GM12878 (cell line): ENCODE data around the gene MESD. TPM values are rescaled to one million over a fixed set of nuclear protein-coding genes. Genes with fewer than 3 reads are reported as not detected.

Source experiments
- ATAC-seq: fragments of 200-7000 bp; cut with Tn5 transposase; 3 replicates; pipeline ENCODE4 v1.9.1; 2020; ENCODE audit warnings: mild to moderate bottlenecking, moderate library complexity
- BruUV-seq: library from RNA; stranded (reverse); fragments of 400-500 nt; replicated peaks from 2 replicates; lab custom pipeline; 2021; lab: Mats Ljungman, UMichigan
- CTCF ChIA-PET: fragments of 300-600 bp; sonication (Branson Sonifier 250); formaldehyde crosslinking; extraction: SDS; loops from one replicate; lab custom pipeline; 2021; ENCODE audit warnings: inconsistent platforms; lab: Yijun Ruan, JAX
- POLR2A ChIA-PET: fragments of 350-600 bp; formaldehyde crosslinking; extraction: SDS; loops from one replicate; lab custom pipeline; 2021; ENCODE audit warnings: inconsistent platforms; lab: Charles Lee
- RAD21 ChIA-PET: fragments of 300-600 bp; sonication (Branson Sonifier 250); formaldehyde crosslinking; loops from one replicate; lab custom pipeline; 2023; ENCODE audit warnings: antibody characterized with exemption; ENCODE audit not compliant: unreplicated experiment; lab: Charles Lee
- SMC1A ChIA-PET: fragments of 300-600 bp; sonication (Branson Sonifier 250); formaldehyde crosslinking; loops from one replicate; lab custom pipeline; 2023; ENCODE audit not compliant: unreplicated experiment, uncharacterized antibody; lab: Charles Lee
- DNase-seq: peaks from one replicate; pipeline ENCODE4 v3.0.0-alpha.2; 2011; ENCODE audit warnings: low read depth, low spot score
- FAIRE-seq: peaks from 3 replicates; lab custom pipeline; 2011; peaks lifted over from hg19 to GRCh38; lab: Jason Lieb, UNC
- H2AFZ ChIP-seq: 2 replicates; pipeline ENCODE4 v1.6.0; 2011; ENCODE audit warnings: low read depth, low read length, control low read depth; ENCODE audit not compliant: control insufficient read depth
- H3K27ac ChIP-seq: 2 replicates; pipeline ENCODE4 v1.5.1; 2011; ENCODE audit warnings: control low read depth; ENCODE audit not compliant: control insufficient read depth, insufficient read depth
- H3K27me3 ChIP-seq, 2 experiments: replicated peaks in 1 of 2; 2 replicates each; pipeline versions ENCODE4 v1.6.0 to v1.6.1; 2011; ENCODE audit warnings: low read length in 1 of 2; ENCODE audit not compliant: control insufficient read depth in 2 of 2, insufficient read depth in 2 of 2
- H3K36me3 ChIP-seq, 2 experiments: 2 replicates each; pipeline ENCODE4 v1.5.1; 2011; ENCODE audit warnings: low read length in 1 of 2; ENCODE audit not compliant: control insufficient read depth in 2 of 2, insufficient read depth in 2 of 2
- H3K4me1 ChIP-seq: 2 replicates; pipeline ENCODE4 v1.6.1; 2011; ENCODE audit warnings: mild to moderate bottlenecking, low read length, moderate library complexity, mixed read lengths; ENCODE audit not compliant: control insufficient read depth, insufficient read depth
- H3K4me2 ChIP-seq: 2 replicates; pipeline ENCODE4 v1.6.0; 2011; ENCODE audit warnings: control low read depth; ENCODE audit not compliant: control insufficient read depth, insufficient read depth
- H3K4me3 ChIP-seq: fragments of 200-600 bp; sonication (generic); 2 replicates; pipeline ENCODE4 v1.5.1; 2016
- H3K79me2 ChIP-seq: 2 replicates; pipeline ENCODE4 v1.6.0; 2011; ENCODE audit warnings: low read length; ENCODE audit not compliant: control insufficient read depth, insufficient read depth
- H3K9ac ChIP-seq: 2 replicates; pipeline ENCODE4 v1.8.0; 2011; ENCODE audit warnings: low read length, control low read depth, mixed read lengths; ENCODE audit not compliant: control insufficient read depth, insufficient read depth
- H3K9me3 ChIP-seq: replicated peaks from 3 replicates; pipeline ENCODE4 v1.5.1; 2011; ENCODE audit warnings: mild to moderate bottlenecking, low read length; ENCODE audit not compliant: control insufficient read depth, insufficient read depth
- H4K20me1 ChIP-seq: 2 replicates; pipeline ENCODE4 v1.6.0; 2011; ENCODE audit not compliant: control insufficient read depth, insufficient read depth
- BMI1 ChIP-seq: fragments of 450-650 bp; IDR thresholded peaks from 2 replicates; pipeline ENCODE4 v1.6.1; 2016; ENCODE audit warnings: mild to moderate bottlenecking, moderate library complexity, borderline replicate concordance
- GATAD2B ChIP-seq: fragments of 450-650 bp; conservative IDR thresholded peaks from 2 replicates; pipeline ENCODE4 v1.6.1; 2017; ENCODE audit warnings: low read depth, mild to moderate bottlenecking, moderate library complexity
- JUNB ChIP-seq: IDR thresholded peaks from 2 replicates; pipeline ENCODE4 v1.6.1; 2016; ENCODE audit warnings: antibody characterized with exemption, mild to moderate bottlenecking
- MEF2A ChIP-seq: IDR thresholded peaks from 2 replicates; pipeline ENCODE4 v1.6.1; 2011; ENCODE audit warnings: low read depth, mild to moderate bottlenecking, low read length, moderate library complexity; ENCODE audit not compliant: insufficient read depth
- NFYB ChIP-seq: IDR thresholded peaks from 2 replicates; pipeline ENCODE4 v1.6.1; 2011; ENCODE audit warnings: low read depth, mild to moderate bottlenecking, low read length, improper control_type of control experiment, moderate library complexity; ENCODE audit not compliant: insufficient read depth
- NRF1 ChIP-seq: conservative IDR thresholded peaks from 2 replicates; pipeline ENCODE4 v1.6.1; 2011; ENCODE audit warnings: mild to moderate bottlenecking, low read depth, low read length, improper control_type of control experiment
- RUNX3 ChIP-seq: IDR thresholded peaks from 2 replicates; pipeline ENCODE4 v1.6.1; 2012; ENCODE audit warnings: low read length, inconsistent platforms
- SMARCA5 ChIP-seq: fragments of 450-650 bp; IDR thresholded peaks from 2 replicates; pipeline ENCODE4 v1.6.1; 2017; ENCODE audit warnings: mild to moderate bottlenecking
- WGBS: methylation state at CpG from one replicate; pipeline ENCODE4 v1.1.6; 2016; ENCODE audit warnings: low lambda C conversion rate; ENCODE audit not compliant: insufficient replicate concordance, insufficient coverage; ENCODE audit errors: missing lambda C conversion rate; 5-methylcytosine and 5-hydroxymethylcytosine counted together
- in situ Hi-C: fragments of 300-500 bp; cut with MboI; formaldehyde crosslinking; loops from 9 replicates; pipeline ENCODE4 v1.14.3; 2018; ENCODE audit warnings: mixed read lengths
- intact Hi-C: fragments of 100-400 bp; cut with micrococcal nuclease; formaldehyde crosslinking; loops from one replicate; pipeline ENCODE4 v1.14.2; 2022; ENCODE audit not compliant: unreplicated experiment
- polyA plus RNA-seq, 11 experiments: library from polyadenylated mRNA; depleted of rRNA in 4 of 11; unstranded in 6 of 11; stranded (reverse) in 5 of 11; fragments of >200 nt; fragmentation: Nextera tagmentation in 4 of 11; fragmentation: Illumina TruSeq in 1 of 11; extraction: Ambion mirVana in 4 of 11; extraction: Trizol in 1 of 11; gene quantifications; 1 replicate in 1 of 11; 2 replicates in 10 of 11; pipeline versions ENCODE4 v1.2.1 to v1.2.3, GENCODE V29; 2011 to 2016; ENCODE audit warnings: inconsistent platforms in 2 of 11, missing spikeins in 2 of 11, low read depth in 1 of 11
- total RNA-seq, 4 experiments: library from RNA; depleted of rRNA in 3 of 4; stranded (reverse); fragments of >200 nt in 3 of 4; fragmentation: Illumina TruSeq in 1 of 4; extraction: Trizol in 1 of 4; gene quantifications; 2 replicates each; pipeline versions ENCODE4 v1.2.1 to v1.2.3, GENCODE V29; 2013 to 2021
- TF ChIP-seq, protein P1 (sequence below): IDR thresholded peaks from 2 replicates; pipeline ENCODE4 v1.6.1; 2012; ENCODE audit warnings: low read depth, low read length, improper control_type of control experiment

MESD gene
- total and polyA plus RNA-seq, 10 of the 15 experiments (the other 5 are each of a cell fraction or from before 2014, with no cell fraction given), result 10.2 to 39.8 (median 20.9) TPM

- FAIRE-seq (no peak), DNase-seq (no peak), ATAC-seq (no peak)
- RAD21 ChIA-PET, result no interaction called here
- TF ChIP-seq GATAD2B, result no peak
- no peak for TF ChIP-seq RUNX3
- TF ChIP-seq SMARCA5, result no peak
- TF ChIP-seq MEF2A, result no peak
- TF ChIP-seq JUNB, result no peak
- no peak for TF ChIP-seq BMI1
- TF ChIP-seq, protein P1, sequence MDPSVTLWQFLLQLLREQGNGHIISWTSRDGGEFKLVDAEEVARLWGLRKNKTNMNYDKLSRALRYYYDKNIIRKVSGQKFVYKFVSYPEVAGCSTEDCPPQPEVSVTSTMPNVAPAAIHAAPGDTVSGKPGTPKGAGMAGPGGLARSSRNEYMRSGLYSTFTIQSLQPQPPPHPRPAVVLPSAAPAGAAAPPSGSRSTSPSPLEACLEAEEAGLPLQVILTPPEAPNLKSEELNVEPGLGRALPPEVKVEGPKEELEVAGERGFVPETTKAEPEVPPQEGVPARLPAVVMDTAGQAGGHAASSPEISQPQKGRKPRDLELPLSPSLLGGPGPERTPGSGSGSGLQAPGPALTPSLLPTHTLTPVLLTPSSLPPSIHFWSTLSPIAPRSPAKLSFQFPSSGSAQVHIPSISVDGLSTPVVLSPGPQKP, result no peak
- TF ChIP-seq NRF1, result no peak
- no peak for TF ChIP-seq NFYB
- Histone ChIP-seq H3K4me2 (no peak overlapping the region), H3K4me3 (no peak overlapping the region), H3K36me3 (no peaks in the 10 kb centered on the region), H3K27ac (no peak overlapping the region), H3K79me2 (no peaks in the 10 kb centered on the region), H3K4me1 (no peaks in the 10 kb centered on the region), H4K20me1 (no peaks in the 10 kb centered on the region), H3K9ac (no peak overlapping the region), H3K9me3 (no peaks in the 10 kb centered on the region), H2AFZ (no peak overlapping the region), H3K27me3 (no peaks in the 10 kb centered on the region; a peak in 1 of 4 replicates)
- in situ Hi-C loops, result no loop called here
- intact Hi-C loops, result no loop called here
- CTCF ChIA-PET, result interaction anchor here (1.4 kb wide), 1 partner anchor 441 kb away, joined by 3 read pairs; no protein-coding TSS in a partner anchor
- WGBS, result 74% methylated on average over 5 of the region's 5 CpGs
- SMC1A ChIA-PET, result interaction anchor here (1.6 kb wide), 1 partner anchor 11 kb away, joined by 4 read pairs; no protein-coding TSS in a partner anchor
- no TSS peak for BruUV-seq
- POLR2A ChIA-PET, result no interaction called here
Measured at GRCh38 chr15:80913541-80913940, 76.1 kb downstream of the MESD start.
